Measurements from ENCODE around the gene PIK3CB.

DNA sequence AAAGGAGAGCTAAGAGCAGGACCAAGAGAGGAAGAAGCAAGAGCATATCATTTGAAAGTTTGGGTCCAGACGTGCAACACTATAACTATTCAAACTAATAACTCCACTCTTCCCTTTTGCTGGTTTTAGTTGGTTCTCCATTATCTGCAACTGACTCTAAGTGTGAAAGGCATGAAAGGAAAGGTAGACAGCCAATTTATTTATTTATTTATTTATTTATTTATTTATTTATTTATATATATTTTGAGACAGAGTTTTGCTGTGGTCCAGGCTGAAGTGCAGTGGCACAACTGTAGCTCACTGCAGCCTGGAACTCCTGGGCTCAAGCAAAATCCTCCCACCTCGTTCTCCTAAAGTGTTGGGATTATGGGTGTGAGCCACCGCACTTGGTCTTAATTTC, 22.1 kb upstream of the PIK3CB start:
- TF ChIP-seq, protein P1, sequence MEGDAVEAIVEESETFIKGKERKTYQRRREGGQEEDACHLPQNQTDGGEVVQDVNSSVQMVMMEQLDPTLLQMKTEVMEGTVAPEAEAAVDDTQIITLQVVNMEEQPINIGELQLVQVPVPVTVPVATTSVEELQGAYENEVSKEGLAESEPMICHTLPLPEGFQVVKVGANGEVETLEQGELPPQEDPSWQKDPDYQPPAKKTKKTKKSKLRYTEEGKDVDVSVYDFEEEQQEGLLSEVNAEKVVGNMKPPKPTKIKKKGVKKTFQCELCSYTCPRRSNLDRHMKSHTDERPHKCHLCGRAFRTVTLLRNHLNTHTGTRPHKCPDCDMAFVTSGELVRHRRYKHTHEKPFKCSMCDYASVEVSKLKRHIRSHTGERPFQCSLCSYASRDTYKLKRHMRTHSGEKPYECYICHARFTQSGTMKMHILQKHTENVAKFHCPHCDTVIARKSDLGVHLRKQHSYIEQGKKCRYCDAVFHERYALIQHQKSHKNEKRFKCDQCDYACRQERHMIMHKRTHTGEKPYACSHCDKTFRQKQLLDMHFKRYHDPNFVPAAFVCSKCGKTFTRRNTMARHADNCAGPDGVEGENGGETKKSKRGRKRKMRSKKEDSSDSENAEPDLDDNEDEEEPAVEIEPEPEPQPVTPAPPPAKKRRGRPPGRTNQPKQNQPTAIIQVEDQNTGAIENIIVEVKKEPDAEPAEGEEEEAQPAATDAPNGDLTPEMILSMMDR (IDR thresholded peaks at IDR 0.05), result no peak
- TF ChIP-seq POLR2A (IDR thresholded peaks at IDR 0.05), result no peak

All from Peyer's patch (tissue), 4 donors.